OCI-LY1 (cell line): ENCODE results near the gene RC3H2.

Source experiments
- EZH2 ChIP-seq: fragments of 200-600 bp; sonication (generic), shearing (Covaris generic); IDR thresholded peaks from 2 replicates; pipeline ENCODE4 v1.8.0; 2017; ENCODE audit warnings: borderline replicate concordance, mixed run types, mild to moderate bottlenecking, antibody characterized with exemption, low read length, moderate library complexity, mixed read lengths
- TF ChIP-seq, protein P1 (sequence below): fragments of 200-600 bp; sonication (generic), shearing (Covaris generic); IDR thresholded peaks from 2 replicates; pipeline ENCODE4 v1.5.1; 2017; ENCODE audit warnings: mild to moderate bottlenecking, antibody characterized with exemption, low read length, moderate library complexity, mixed read lengths

GRCh38 chr9:122816163-122816867 lies 88.8 kb downstream of the RC3H2 start:
- TF ChIP-seq, protein P1, sequence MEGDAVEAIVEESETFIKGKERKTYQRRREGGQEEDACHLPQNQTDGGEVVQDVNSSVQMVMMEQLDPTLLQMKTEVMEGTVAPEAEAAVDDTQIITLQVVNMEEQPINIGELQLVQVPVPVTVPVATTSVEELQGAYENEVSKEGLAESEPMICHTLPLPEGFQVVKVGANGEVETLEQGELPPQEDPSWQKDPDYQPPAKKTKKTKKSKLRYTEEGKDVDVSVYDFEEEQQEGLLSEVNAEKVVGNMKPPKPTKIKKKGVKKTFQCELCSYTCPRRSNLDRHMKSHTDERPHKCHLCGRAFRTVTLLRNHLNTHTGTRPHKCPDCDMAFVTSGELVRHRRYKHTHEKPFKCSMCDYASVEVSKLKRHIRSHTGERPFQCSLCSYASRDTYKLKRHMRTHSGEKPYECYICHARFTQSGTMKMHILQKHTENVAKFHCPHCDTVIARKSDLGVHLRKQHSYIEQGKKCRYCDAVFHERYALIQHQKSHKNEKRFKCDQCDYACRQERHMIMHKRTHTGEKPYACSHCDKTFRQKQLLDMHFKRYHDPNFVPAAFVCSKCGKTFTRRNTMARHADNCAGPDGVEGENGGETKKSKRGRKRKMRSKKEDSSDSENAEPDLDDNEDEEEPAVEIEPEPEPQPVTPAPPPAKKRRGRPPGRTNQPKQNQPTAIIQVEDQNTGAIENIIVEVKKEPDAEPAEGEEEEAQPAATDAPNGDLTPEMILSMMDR, result no peak
- no peak for TF ChIP-seq EZH2
